SK-N-SH (cell line): Measurements from ENCODE around the gene STYK1. TPM values are rescaled to one million over a fixed set of nuclear protein-coding genes. Genes with fewer than 3 reads are reported as not detected.

ENCODE experiments used
- CTCF ChIA-PET: fragments of 300-600, 350-600 bp; formaldehyde crosslinking; extraction: SDS; loops from one replicate; lab custom pipeline; 2021; lab: Yijun Ruan, JAX
- POLR2A ChIA-PET: fragments of 350-600 bp; sonication (Branson Sonifier 250); formaldehyde crosslinking; extraction: SDS; loops from one replicate; lab custom pipeline; 2020; ENCODE audit warnings: antibody characterized with exemption, inconsistent platforms; lab: Yijun Ruan, JAX
- DNase-seq: peaks from one replicate; pipeline ENCODE4 v3.0.0; 2012
- H2AFZ ChIP-seq: fragments of 200-600 bp; sonication (generic); 2 replicates; pipeline ENCODE4 v1.8.1; 2016; ENCODE audit warnings: antibody characterized with exemption, mild to moderate bottlenecking, low read depth
- H3F3A ChIP-seq: fragments of 200-600 bp; sonication (generic); replicated peaks from 2 replicates; pipeline ENCODE3; 2016; ENCODE audit warnings: antibody characterized with exemption, mild to moderate bottlenecking; ENCODE audit not compliant: insufficient read depth
- H3K27ac ChIP-seq, 2 experiments: fragments of 200-500 bp in 1 of 2; fragments of 200-600 bp in 1 of 2; sonication (Bioruptor generic) in 1 of 2; sonication (generic), shearing (Covaris generic) in 1 of 2; 2 replicates each; pipeline versions ENCODE4 v1.5.1 to v1.6.1; 2014 to 2016; ENCODE audit warnings: low read depth in 2 of 2, inconsistent platforms in 1 of 2, low read length in 1 of 2, mild to moderate bottlenecking in 1 of 2, mixed read lengths in 1 of 2
- H3K27me3 ChIP-seq: fragments of 200-600 bp; sonication (generic), shearing (Covaris generic); 2 replicates; pipeline ENCODE4 v1.6.1; 2016; ENCODE audit warnings: mixed run types; ENCODE audit not compliant: insufficient read depth
- H3K36me3 ChIP-seq, 2 experiments: fragments of 200-500 bp in 1 of 2; fragments of 200-600 bp in 1 of 2; sonication (Bioruptor generic) in 1 of 2; sonication (generic) in 1 of 2; replicated peaks in 1 of 2; 2 replicates each; pipeline versions ENCODE3 to v1.5.1; 2014 to 2016; ENCODE audit warnings: low read length in 1 of 2, mild to moderate bottlenecking in 1 of 2; ENCODE audit not compliant: insufficient read depth in 2 of 2, control insufficient read depth in 1 of 2
- H3K4me1 ChIP-seq, 2 experiments: fragments of 200-500 bp in 1 of 2; fragments of 200-600 bp in 1 of 2; sonication (Bioruptor generic) in 1 of 2; sonication (generic), shearing (Covaris generic) in 1 of 2; 2 replicates each; pipeline versions ENCODE4 v1.5.1 to v1.6.1; 2014 to 2016; ENCODE audit warnings: low read depth in 1 of 2, low read length in 1 of 2, mixed run types in 1 of 2; ENCODE audit not compliant: insufficient read depth in 2 of 2, control insufficient read depth in 1 of 2
- H3K4me2 ChIP-seq: fragments of 200-600 bp; sonication (generic), shearing (Covaris generic); 2 replicates; pipeline ENCODE4 v1.6.1; 2017; ENCODE audit warnings: mixed run types
- H3K4me3 ChIP-seq, 2 experiments: fragments of 200-500 bp in 1 of 2; fragments of 200-600 bp in 1 of 2; sonication (Bioruptor generic) in 1 of 2; sonication (generic), shearing (Covaris generic) in 1 of 2; 2 replicates each; pipeline versions ENCODE4 v1.5.1 to v1.8.1; 2014 to 2016; ENCODE audit warnings: low read depth in 2 of 2, inconsistent platforms in 1 of 2, low read length in 1 of 2, mild to moderate bottlenecking in 1 of 2, mixed read lengths in 1 of 2, moderate library complexity in 1 of 2
- H3K79me2 ChIP-seq: fragments of 200-600 bp; sonication (generic); 2 replicates; pipeline ENCODE4 v1.8.1; 2017; ENCODE audit warnings: mild to moderate bottlenecking; ENCODE audit not compliant: insufficient read depth
- H3K9ac ChIP-seq: fragments of 200-600 bp; sonication (generic); 2 replicates; pipeline ENCODE4 v1.6.1; 2017; ENCODE audit warnings: mixed run types
- H3K9me2 ChIP-seq: fragments of 200-600 bp; sonication (generic); 2 replicates; pipeline ENCODE4 v1.6.1; 2017; ENCODE audit warnings: mixed run types
- H3K9me3 ChIP-seq: fragments of 200-600 bp; sonication (generic); 2 replicates; pipeline ENCODE4 v1.6.1; 2017; ENCODE audit warnings: mixed run types, mild to moderate bottlenecking, moderate library complexity
- H4K20me1 ChIP-seq: fragments of 200-600 bp; sonication (generic); 2 replicates; pipeline ENCODE4 v1.6.1; 2017; ENCODE audit warnings: mild to moderate bottlenecking, mixed run types; ENCODE audit not compliant: insufficient read depth
- CHD2 ChIP-seq: fragments of 150-350 bp; IDR thresholded peaks from 2 replicates; pipeline ENCODE4 v1.6.1; 2018; ENCODE audit warnings: low read length; ENCODE audit not compliant: partially characterized antibody
- FOSL2 ChIP-seq: IDR thresholded peaks from 2 replicates; pipeline ENCODE4 v1.4.0; 2012; ENCODE audit warnings: low read depth, mild to moderate bottlenecking, moderate library complexity, borderline replicate concordance
- FOXM1 ChIP-seq: IDR thresholded peaks from 2 replicates; pipeline ENCODE4 v1.4.0; 2012; ENCODE audit warnings: low read depth, mild to moderate bottlenecking
- GATA2 ChIP-seq: sonication (generic); formaldehyde crosslinking; IDR thresholded peaks from 2 replicates; pipeline ENCODE4 v1.5.0; 2020; ENCODE audit warnings: mild to moderate bottlenecking, missing genetic modification reagents
- JUND ChIP-seq: IDR thresholded peaks from 2 replicates; pipeline ENCODE4 v1.4.0; 2012
- NRF1 ChIP-seq: IDR thresholded peaks from 2 replicates; pipeline ENCODE4 v1.6.1; 2012; ENCODE audit warnings: low read depth, mild to moderate bottlenecking, low read length
- RXRA ChIP-seq: IDR thresholded peaks from 2 replicates; pipeline ENCODE4 v1.4.0; 2012; ENCODE audit warnings: low read depth, mild to moderate bottlenecking, borderline replicate concordance
- SIN3A ChIP-seq: IDR thresholded peaks from 2 replicates; pipeline ENCODE4 v1.6.1; 2012; ENCODE audit warnings: low read depth, mild to moderate bottlenecking, low read length, moderate library complexity, borderline replicate concordance
- TCF12 ChIP-seq: IDR thresholded peaks from 2 replicates; pipeline ENCODE4 v1.4.0; 2012
- YY1 ChIP-seq: IDR thresholded peaks from 2 replicates; pipeline ENCODE4 v1.4.0; 2012; ENCODE audit warnings: low read depth, mild to moderate bottlenecking
- WGBS: methylation state at CpG from one replicate; pipeline ENCODE4 v1.1.6; 2017; ENCODE audit warnings: low lambda C conversion rate; 5-methylcytosine and 5-hydroxymethylcytosine counted together
- polyA plus RNA-seq, 3 experiments: library from polyadenylated mRNA; depleted of rRNA; stranded (reverse); fragments of >200 nt; gene quantifications; 2 replicates each; pipeline ENCODE4 v1.2.3, GENCODE V29; 2012
- TF ChIP-seq, protein P1 (sequence below): IDR thresholded peaks from 2 replicates; pipeline ENCODE4 v1.4.0; 2012; ENCODE audit warnings: low read depth
- TF ChIP-seq, protein P2 (sequence below): IDR thresholded peaks from 2 replicates; pipeline ENCODE4 v1.4.0; 2012; ENCODE audit warnings: low read depth, borderline replicate concordance
- TF ChIP-seq, protein P3 (sequence below): IDR thresholded peaks from 2 replicates; pipeline ENCODE4 v1.4.0; 2012; ENCODE audit warnings: low read depth, borderline replicate concordance
- TF ChIP-seq, protein P4 (sequence below): IDR thresholded peaks from 2 replicates; pipeline ENCODE4 v1.6.1; 2012; ENCODE audit warnings: mild to moderate bottlenecking, low read depth, low read length, moderate library complexity

STYK1 gene
- polyA plus RNA-seq, 1 of the 3 experiments (the other 2 are of a cell fraction), result not detected

DNA sequence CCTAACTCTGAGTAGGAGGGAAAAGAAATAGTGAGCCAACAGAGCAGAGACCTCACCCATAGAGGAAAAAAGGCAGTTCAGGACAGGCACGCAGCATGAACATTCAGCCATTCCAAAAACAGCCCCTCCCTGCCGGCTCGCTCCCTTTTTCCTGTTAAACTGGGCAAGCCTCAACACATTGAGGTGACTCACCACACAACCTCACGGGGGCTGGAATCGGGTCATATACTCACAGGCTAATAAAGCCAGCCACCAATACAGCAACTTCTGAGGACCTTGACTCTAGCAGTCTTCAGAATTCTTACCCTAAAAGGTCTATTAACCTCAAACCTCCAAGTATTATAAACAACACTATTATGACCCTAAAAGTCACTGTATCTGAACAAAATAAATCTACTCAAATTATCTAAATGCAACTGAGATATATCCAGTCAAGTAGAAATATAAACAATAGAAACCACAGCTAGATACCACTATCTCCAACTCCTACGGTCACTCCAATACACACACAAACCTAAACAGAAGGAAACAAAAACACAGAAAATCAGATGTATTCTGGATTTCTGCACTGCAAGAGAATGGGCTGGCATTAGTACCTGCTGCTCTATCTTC, 43.0 kb upstream of the STYK1 start:
- Histone ChIP-seq H3K79me2 (no peaks in the 10 kb centered on the region), H3K9me3 (no peaks in the 10 kb centered on the region), H3K9ac (no peak overlapping the region), H3K27me3 (peaks cover 27% of the 10 kb centered on the region; the same call in 1 of the 2 replicates), H3K4me2 (peak overlapping the region; percentile 9; the same call in 1 of the 2 replicates), H3K27ac (0 out of 4 replicates have a peak overlapping the region, but pooled peaks of 1 of the 2 experiments have one; percentile 0), H3K9me2 (no peaks in the 10 kb centered on the region)
- POLR2A ChIA-PET, result no interaction called here
- DNase-seq, result no peak
- TF ChIP-seq, protein P1, sequence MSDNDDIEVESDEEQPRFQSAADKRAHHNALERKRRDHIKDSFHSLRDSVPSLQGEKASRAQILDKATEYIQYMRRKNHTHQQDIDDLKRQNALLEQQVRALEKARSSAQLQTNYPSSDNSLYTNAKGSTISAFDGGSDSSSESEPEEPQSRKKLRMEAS, result no peak
- TF ChIP-seq FOSL2 (peak; percentile 7; the same call in 1 of the 2 replicates), TCF12 (no peak), GATA2 (CRISPR knock-in tag) (no peak)
- TF ChIP-seq, all 33 proteins: peak for 1
- Histone ChIP-seq H3K4me1 (no peaks in the 10 kb centered on the region; a peak in 1 of 4 replicates), H3K36me3 (no peaks in the 10 kb centered on the region), H2AFZ (no peak overlapping the region), H4K20me1 (no peaks in the 10 kb centered on the region), H3K4me3 (no peak overlapping the region), H3F3A (no peaks in the 10 kb centered on the region)
- 2% methylated on average over 6 of the region's 6 CpGs for WGBS
- CTCF ChIA-PET, result no interaction called here

DNA sequence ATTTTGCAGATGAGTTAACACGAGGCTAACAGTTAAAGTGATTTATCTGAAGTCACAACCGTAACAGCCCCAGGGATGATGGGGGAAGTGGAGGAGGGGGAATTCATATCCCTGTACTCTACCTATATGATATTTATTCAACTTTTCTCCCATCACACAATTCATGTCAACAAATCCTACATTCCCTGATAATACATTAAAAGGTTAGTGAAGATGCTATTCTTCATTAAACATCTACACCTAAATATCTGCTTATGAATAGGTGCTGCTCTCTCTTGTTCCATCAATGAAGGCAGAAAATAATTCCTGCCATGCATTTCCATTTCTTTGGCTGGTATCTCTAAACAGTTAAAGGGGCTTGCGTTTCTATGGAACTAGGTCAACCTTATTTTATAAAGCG, 42.4 kb upstream of the STYK1 start:
- Histone ChIP-seq H3K79me2 (no peaks in the 10 kb centered on the region), H2AFZ (no peak overlapping the region), H3K9ac (no peak overlapping the region), H3K27me3 (peaks cover 23% of the 10 kb centered on the region; the same call in 1 of the 2 replicates), H3K9me3 (no peaks in the 10 kb centered on the region), H3K27ac (no peak overlapping the region), H3K4me3 (no peak overlapping the region), H3K4me1 (no peaks in the 10 kb centered on the region; a peak in 1 of 4 replicates), H3K9me2 (no peaks in the 10 kb centered on the region), H3K4me2 (peak overlapping the region; percentile 9; the same call in 1 of the 2 replicates), H4K20me1 (no peaks in the 10 kb centered on the region), H3K36me3 (no peaks in the 10 kb centered on the region), H3F3A (no peaks in the 10 kb centered on the region)
- POLR2A ChIA-PET, result no interaction called here
- 7% methylated on average over 4 of the region's 4 CpGs for WGBS
- TF ChIP-seq, protein P2, sequence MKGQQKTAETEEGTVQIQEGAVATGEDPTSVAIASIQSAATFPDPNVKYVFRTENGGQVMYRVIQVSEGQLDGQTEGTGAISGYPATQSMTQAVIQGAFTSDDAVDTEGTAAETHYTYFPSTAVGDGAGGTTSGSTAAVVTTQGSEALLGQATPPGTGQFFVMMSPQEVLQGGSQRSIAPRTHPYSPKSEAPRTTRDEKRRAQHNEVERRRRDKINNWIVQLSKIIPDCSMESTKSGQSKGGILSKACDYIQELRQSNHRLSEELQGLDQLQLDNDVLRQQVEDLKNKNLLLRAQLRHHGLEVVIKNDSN, result no peak
- TF ChIP-seq RXRA (no peak), SIN3A (no peak), JUND (no peak), YY1 (no peak), CHD2 (no peak), NRF1 (no peak), FOXM1 (no peak)
- TF ChIP-seq, protein P3, sequence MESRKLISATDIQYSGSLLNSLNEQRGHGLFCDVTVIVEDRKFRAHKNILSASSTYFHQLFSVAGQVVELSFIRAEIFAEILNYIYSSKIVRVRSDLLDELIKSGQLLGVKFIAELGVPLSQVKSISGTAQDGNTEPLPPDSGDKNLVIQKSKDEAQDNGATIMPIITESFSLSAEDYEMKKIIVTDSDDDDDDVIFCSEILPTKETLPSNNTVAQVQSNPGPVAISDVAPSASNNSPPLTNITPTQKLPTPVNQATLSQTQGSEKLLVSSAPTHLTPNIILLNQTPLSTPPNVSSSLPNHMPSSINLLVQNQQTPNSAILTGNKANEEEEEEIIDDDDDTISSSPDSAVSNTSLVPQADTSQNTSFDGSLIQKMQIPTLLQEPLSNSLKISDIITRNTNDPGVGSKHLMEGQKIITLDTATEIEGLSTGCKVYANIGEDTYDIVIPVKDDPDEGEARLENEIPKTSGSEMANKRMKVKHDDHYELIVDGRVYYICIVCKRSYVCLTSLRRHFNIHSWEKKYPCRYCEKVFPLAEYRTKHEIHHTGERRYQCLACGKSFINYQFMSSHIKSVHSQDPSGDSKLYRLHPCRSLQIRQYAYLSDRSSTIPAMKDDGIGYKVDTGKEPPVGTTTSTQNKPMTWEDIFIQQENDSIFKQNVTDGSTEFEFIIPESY, result no peak
- TF ChIP-seq, protein P4, sequence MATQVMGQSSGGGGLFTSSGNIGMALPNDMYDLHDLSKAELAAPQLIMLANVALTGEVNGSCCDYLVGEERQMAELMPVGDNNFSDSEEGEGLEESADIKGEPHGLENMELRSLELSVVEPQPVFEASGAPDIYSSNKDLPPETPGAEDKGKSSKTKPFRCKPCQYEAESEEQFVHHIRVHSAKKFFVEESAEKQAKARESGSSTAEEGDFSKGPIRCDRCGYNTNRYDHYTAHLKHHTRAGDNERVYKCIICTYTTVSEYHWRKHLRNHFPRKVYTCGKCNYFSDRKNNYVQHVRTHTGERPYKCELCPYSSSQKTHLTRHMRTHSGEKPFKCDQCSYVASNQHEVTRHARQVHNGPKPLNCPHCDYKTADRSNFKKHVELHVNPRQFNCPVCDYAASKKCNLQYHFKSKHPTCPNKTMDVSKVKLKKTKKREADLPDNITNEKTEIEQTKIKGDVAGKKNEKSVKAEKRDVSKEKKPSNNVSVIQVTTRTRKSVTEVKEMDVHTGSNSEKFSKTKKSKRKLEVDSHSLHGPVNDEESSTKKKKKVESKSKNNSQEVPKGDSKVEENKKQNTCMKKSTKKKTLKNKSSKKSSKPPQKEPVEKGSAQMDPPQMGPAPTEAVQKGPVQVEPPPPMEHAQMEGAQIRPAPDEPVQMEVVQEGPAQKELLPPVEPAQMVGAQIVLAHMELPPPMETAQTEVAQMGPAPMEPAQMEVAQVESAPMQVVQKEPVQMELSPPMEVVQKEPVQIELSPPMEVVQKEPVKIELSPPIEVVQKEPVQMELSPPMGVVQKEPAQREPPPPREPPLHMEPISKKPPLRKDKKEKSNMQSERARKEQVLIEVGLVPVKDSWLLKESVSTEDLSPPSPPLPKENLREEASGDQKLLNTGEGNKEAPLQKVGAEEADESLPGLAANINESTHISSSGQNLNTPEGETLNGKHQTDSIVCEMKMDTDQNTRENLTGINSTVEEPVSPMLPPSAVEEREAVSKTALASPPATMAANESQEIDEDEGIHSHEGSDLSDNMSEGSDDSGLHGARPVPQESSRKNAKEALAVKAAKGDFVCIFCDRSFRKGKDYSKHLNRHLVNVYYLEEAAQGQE, result no peak
- CTCF ChIA-PET, result no interaction called here
- DNase-seq, result no peak
